ENCODE measurements around the gene ALDH3A1.

GRCh38 chr17:19707728-19708221, 40.3 kb downstream of the ALDH3A1 start:
- no peak for TF ChIP-seq POLR2A (IDR thresholded peaks at IDR 0.05; ENCODE audit: low read depth, low read length)
- TF ChIP-seq POLR2AphosphoS5 (IDR thresholded peaks at IDR 0.05; ENCODE audit: low read depth, low read length): no peak
- TF ChIP-seq TAF1 (IDR thresholded peaks at IDR 0.05; ENCODE audit: low read depth, low read length): no peak
- TF ChIP-seq POU2F2 (IDR thresholded peaks at IDR 0.05; ENCODE audit: low read depth, low read length): no peak
- no peak for TF ChIP-seq PAX5 (IDR thresholded peaks at IDR 0.05; ENCODE audit: insufficient read depth, low read length, severe bottlenecking)
